HEK293 (cell line): ENCODE results near the gene SPRR2A.
"Not testable (repeated sequence)": the region's sequence is repeated elsewhere in the genome, so short reads cannot be mapped to it uniquely, and the experiment has no call there.

Experiments used
- CTCF ChIA-PET: fragments of 350-600 bp; formaldehyde crosslinking; extraction: SDS; loops from one replicate; lab custom pipeline; 2021; ENCODE audit warnings: antibody characterized with exemption; lab: Yijun Ruan, JAX
- POLR2A ChIA-PET: fragments of 300-600 bp; formaldehyde crosslinking; extraction: SDS; loops from one replicate; lab custom pipeline; 2020; ENCODE audit warnings: antibody characterized with exemption, inconsistent platforms; lab: Yijun Ruan, JAX
- H3K27ac ChIP-seq: fragments of 200-500 bp; sonication (Bioruptor generic); 2 replicates; pipeline ENCODE4 v1.5.1; 2014; ENCODE audit warnings: low read depth, low read length, control low read depth, inconsistent platforms; ENCODE audit errors: extremely low read depth
- H3K36me3 ChIP-seq, 2 experiments: fragments of 200-500 bp in 1 of 2; sonication (Bioruptor generic) in 1 of 2; 1 replicate in 1 of 2; 2 replicates in 1 of 2; pipeline ENCODE4 v1.5.1; 2014 to 2017; ENCODE audit warnings: inconsistent platforms in 2 of 2, low read length in 2 of 2; ENCODE audit not compliant: control insufficient read depth in 2 of 2, insufficient read depth in 1 of 2
- H3K4me1 ChIP-seq: fragments of 200-500 bp; sonication (Bioruptor generic); 2 replicates; pipeline ENCODE4 v1.5.1; 2014; ENCODE audit warnings: mild to moderate bottlenecking, low read length, inconsistent platforms; ENCODE audit not compliant: control insufficient read depth, insufficient read depth
- H3K4me3 ChIP-seq: 2 replicates; pipeline ENCODE4 v1.5.1; 2011; ENCODE audit warnings: low read depth, mild to moderate bottlenecking, control low read depth, low read length, moderate library complexity
- H3K9me3 ChIP-seq: fragments of 200-500 bp; sonication (Bioruptor generic); 2 replicates; pipeline ENCODE4 v1.5.1; 2014; ENCODE audit warnings: low read depth, low read length, inconsistent platforms; ENCODE audit not compliant: control insufficient read depth, insufficient read depth
- CTCF ChIP-seq: fragments of 450-650 bp; formaldehyde crosslinking; IDR thresholded peaks from 2 replicates; pipeline ENCODE4 v1.5.1; 2016; ENCODE audit warnings: missing biosample characterization, missing genetic modification characterization
- KLF1 ChIP-seq: fragments of 450-650 bp; formaldehyde crosslinking; IDR thresholded peaks from 2 replicates; pipeline ENCODE4 v1.5.1; 2016; ENCODE audit warnings: missing biosample characterization, missing genetic modification characterization
- PBX3 ChIP-seq: sonication (generic); formaldehyde crosslinking; IDR thresholded peaks from 2 replicates; pipeline ENCODE4 v1.8.1; 2022; ENCODE audit warnings: mild to moderate bottlenecking, moderate library complexity, missing genetic modification reagents
- PRDM4 ChIP-seq: fragments of 450-650 bp; formaldehyde crosslinking; IDR thresholded peaks from 2 replicates; pipeline ENCODE4 v1.5.1; 2017; ENCODE audit warnings: missing biosample characterization, missing genetic modification characterization
- SP3 ChIP-seq: fragments of 450-650 bp; formaldehyde crosslinking; IDR thresholded peaks from 2 replicates; pipeline ENCODE4 v1.5.1; 2016; ENCODE audit warnings: missing biosample characterization, missing genetic modification characterization
- ZBTB10 ChIP-seq: fragments of 450-650 bp; formaldehyde crosslinking; IDR thresholded peaks from 2 replicates; pipeline ENCODE4 v1.5.1; 2016; ENCODE audit warnings: missing biosample characterization, missing genetic modification characterization
- ZFHX2 ChIP-seq: fragments of 450-650 bp; formaldehyde crosslinking; conservative IDR thresholded peaks from 2 replicates; pipeline ENCODE4 v1.5.1; 2016; ENCODE audit warnings: missing biosample characterization, missing genetic modification characterization
- ZFP3 ChIP-seq: fragments of 450-650 bp; formaldehyde crosslinking; IDR thresholded peaks from 2 replicates; pipeline ENCODE4 v1.5.1; 2016; ENCODE audit warnings: low read depth, missing biosample characterization, missing genetic modification characterization
- ZNF174 ChIP-seq: fragments of 450-650 bp; formaldehyde crosslinking; IDR thresholded peaks from 2 replicates; pipeline ENCODE4 v1.5.0; 2017; ENCODE audit warnings: missing biosample characterization, mild to moderate bottlenecking, missing genetic modification characterization
- ZNF2 ChIP-seq: fragments of 450-650 bp; formaldehyde crosslinking; IDR thresholded peaks from 2 replicates; pipeline ENCODE4 v1.5.1; 2016; ENCODE audit warnings: missing biosample characterization, missing genetic modification characterization
- ZNF211 ChIP-seq: fragments of 450-650 bp; formaldehyde crosslinking; IDR thresholded peaks from 2 replicates; pipeline ENCODE4 v1.5.1; 2016; ENCODE audit warnings: low read depth, missing biosample characterization, missing genetic modification characterization
- ZNF23 ChIP-seq: fragments of 450-650 bp; formaldehyde crosslinking; IDR thresholded peaks from 2 replicates; pipeline ENCODE4 v1.5.1; 2016; ENCODE audit warnings: missing biosample characterization, missing genetic modification characterization, borderline replicate concordance
- ZNF26 ChIP-seq: fragments of 450-650 bp; formaldehyde crosslinking; IDR thresholded peaks from 2 replicates; pipeline ENCODE4 v1.5.1; 2016; ENCODE audit warnings: missing biosample characterization, missing genetic modification characterization
- ZNF623 ChIP-seq: fragments of 450-650 bp; formaldehyde crosslinking; IDR thresholded peaks from 2 replicates; pipeline ENCODE4 v1.5.1; 2016; ENCODE audit warnings: missing biosample characterization, missing genetic modification characterization
- ZNF664 ChIP-seq: fragments of 450-650 bp; formaldehyde crosslinking; IDR thresholded peaks from 2 replicates; pipeline ENCODE4 v1.5.1; 2016; ENCODE audit warnings: missing biosample characterization, missing genetic modification characterization
- ZSCAN18 ChIP-seq: fragments of 450-650 bp; formaldehyde crosslinking; IDR thresholded peaks from 2 replicates; pipeline ENCODE4 v1.5.1; 2016; ENCODE audit warnings: missing biosample characterization, missing genetic modification characterization
- ZSCAN30 ChIP-seq: fragments of 450-650 bp; IDR thresholded peaks from 2 replicates; pipeline ENCODE4 v1.5.1; 2018; ENCODE audit warnings: missing biosample characterization, mild to moderate bottlenecking, missing genetic modification characterization, moderate library complexity

The SPRR2A gene

GRCh38 chr1:153023109-153023508, 34.2 kb downstream of the SPRR2A start:
- H3K4me1 ChIP-seq, result no peaks in the 10 kb centered on the region
- no peak overlapping the region for H3K27ac ChIP-seq
- CTCF ChIA-PET, result no interaction called here
- TF ChIP-seq ZNF2 (no peak), ZNF23 (no peak), ZBTB10 (no peak), PBX3 (CRISPR knock-in tag) (no peak), SP3 (tag by site-specific recombination) (no peak), ZFP3 (tag by site-specific recombination) (no peak), PRDM4 (tag by site-specific recombination) (no peak), ZNF26 (tag by site-specific recombination) (no peak), ZSCAN18 (tag by site-specific recombination) (no peak), ZNF664 (tag by site-specific recombination) (no peak), ZNF211 (tag by site-specific recombination) (no peak), ZNF174 (tag by site-specific recombination) (no peak), KLF1 (no peak), CTCF (tag by site-specific recombination) (no peak), ZNF623 (tag by site-specific recombination) (no peak), ZSCAN30 (no peak), ZFHX2 (tag by site-specific recombination) (no peak)
- no peaks in the 10 kb centered on the region for H3K36me3 ChIP-seq
- no peak overlapping the region for H3K4me3 ChIP-seq
- no peaks in the 10 kb centered on the region for H3K9me3 ChIP-seq
- POLR2A ChIA-PET, result no interaction called here

- POLR2A ChIA-PET, H3K36me3 ChIP-seq, H3K9me3 ChIP-seq, H3K27ac ChIP-seq, H3K4me1 ChIP-seq, CTCF ChIA-PET, H3K4me3 ChIP-seq: not testable (repeated sequence)
Observed at GRCh38 chr1:153022340-153022739, 35.0 kb downstream of the SPRR2A start.

GRCh38 chr1:153021829-153022228, 35.5 kb downstream of the SPRR2A start:
- H3K4me1 ChIP-seq, H3K27ac ChIP-seq, H3K9me3 ChIP-seq, H3K4me3 ChIP-seq, H3K36me3 ChIP-seq, POLR2A ChIA-PET, CTCF ChIA-PET: not testable (repeated sequence)

GRCh38 chr1:153011235-153011758, 46.0 kb downstream of the SPRR2A start:
- POLR2A ChIA-PET, H3K36me3 ChIP-seq, H3K9me3 ChIP-seq, H3K27ac ChIP-seq, H3K4me3 ChIP-seq, H3K4me1 ChIP-seq: not testable (repeated sequence)
- CTCF ChIA-PET, result interaction anchor here (0.8 kb wide), 1 partner anchor 181 kb away, joined by 3 read pairs; no protein-coding TSS in a partner anchor
